SU-DHL-6 (cell line): Measurements from ENCODE around the gene COL18A1.

Experiments
- H2AFZ ChIP-seq: fragments of 200-600 bp; sonication (generic); 2 replicates; pipeline ENCODE4 v1.6.1; 2014; ENCODE audit warnings: low read depth, mild to moderate bottlenecking, moderate library complexity, mixed read lengths, antibody characterized with exemption, low read length; ENCODE audit not compliant: severe bottlenecking
- H3F3A ChIP-seq: fragments of 200-600 bp; shearing (Covaris generic); 2 replicates; pipeline ENCODE4 v1.6.0; 2016; ENCODE audit warnings: antibody characterized with exemption, mild to moderate bottlenecking; ENCODE audit not compliant: insufficient read depth
- H3K27ac ChIP-seq: fragments of 200-600 bp; sonication (generic); 2 replicates; pipeline ENCODE4 v1.5.1; 2016; ENCODE audit warnings: low read depth, mild to moderate bottlenecking, low read length, moderate library complexity, mixed read lengths
- H3K27me3 ChIP-seq: fragments of 200-600 bp; sonication (generic), shearing (Covaris generic); 2 replicates; pipeline ENCODE4 v1.6.0; 2014; ENCODE audit warnings: mild to moderate bottlenecking, low read length
- H3K36me3 ChIP-seq: fragments of 200-600 bp; sonication (generic); 2 replicates; pipeline ENCODE4 v1.6.1; 2014; ENCODE audit warnings: mild to moderate bottlenecking, low read length, mixed read lengths
- H3K4me2 ChIP-seq: fragments of 300-600, 200-600 bp; shearing (Covaris generic), sonication (generic); 2 replicates; pipeline ENCODE4 v1.6.0; 2014; ENCODE audit warnings: low read length, low read depth, mild to moderate bottlenecking; ENCODE audit not compliant: poor library complexity, severe bottlenecking
- H3K4me3 ChIP-seq: fragments of 200-600 bp; sonication (generic); 2 replicates; pipeline ENCODE4 v1.5.1; 2014; ENCODE audit warnings: antibody characterized with exemption, low read length, mild to moderate bottlenecking, mixed read lengths; ENCODE audit not compliant: insufficient read depth, poor library complexity, severe bottlenecking
- H3K79me2 ChIP-seq: fragments of 200-600 bp; sonication (generic); 2 replicates; pipeline ENCODE4 v1.6.1; 2014; ENCODE audit warnings: mild to moderate bottlenecking, low read length, moderate library complexity; ENCODE audit not compliant: insufficient read depth
- H3K9ac ChIP-seq: fragments of 200-600 bp; sonication (generic); 2 replicates; pipeline ENCODE4 v1.7.0; 2014; ENCODE audit warnings: mild to moderate bottlenecking, low read length
- H3K9me2 ChIP-seq: fragments of 200-600 bp; sonication (generic); replicated peaks from 2 replicates; pipeline ENCODE4 v1.6.1; 2014; ENCODE audit warnings: low read length; ENCODE audit not compliant: insufficient read depth
- H3K9me3 ChIP-seq: fragments of 200-600 bp; sonication (generic); 2 replicates; pipeline ENCODE4 v1.6.1; 2014; ENCODE audit warnings: low read length, mixed read lengths; ENCODE audit not compliant: insufficient read depth
- H4K20me1 ChIP-seq: fragments of 200-600 bp; sonication (generic); 2 replicates; pipeline ENCODE4 v1.6.1; 2014; ENCODE audit warnings: low read depth, mild to moderate bottlenecking, antibody characterized with exemption, low read length, moderate library complexity, mixed read lengths
- EZH2phosphoT487 ChIP-seq: fragments of 200-600 bp; sonication (generic), shearing (Covaris generic); conservative IDR thresholded peaks from 2 replicates; pipeline ENCODE4 v1.6.1; 2018; ENCODE audit warnings: mild to moderate bottlenecking, antibody characterized with exemption, low read length, moderate library complexity, mixed read lengths
- TF ChIP-seq, protein P1 (sequence below): fragments of 200-600 bp; sonication (generic); IDR thresholded peaks from one replicate; pipeline ENCODE4 v1.5.1; 2017; ENCODE audit warnings: antibody characterized with exemption, mild to moderate bottlenecking, low read length, moderate library complexity; ENCODE audit not compliant: insufficient read depth, poor library complexity, severe bottlenecking

The COL18A1 gene

DNA sequence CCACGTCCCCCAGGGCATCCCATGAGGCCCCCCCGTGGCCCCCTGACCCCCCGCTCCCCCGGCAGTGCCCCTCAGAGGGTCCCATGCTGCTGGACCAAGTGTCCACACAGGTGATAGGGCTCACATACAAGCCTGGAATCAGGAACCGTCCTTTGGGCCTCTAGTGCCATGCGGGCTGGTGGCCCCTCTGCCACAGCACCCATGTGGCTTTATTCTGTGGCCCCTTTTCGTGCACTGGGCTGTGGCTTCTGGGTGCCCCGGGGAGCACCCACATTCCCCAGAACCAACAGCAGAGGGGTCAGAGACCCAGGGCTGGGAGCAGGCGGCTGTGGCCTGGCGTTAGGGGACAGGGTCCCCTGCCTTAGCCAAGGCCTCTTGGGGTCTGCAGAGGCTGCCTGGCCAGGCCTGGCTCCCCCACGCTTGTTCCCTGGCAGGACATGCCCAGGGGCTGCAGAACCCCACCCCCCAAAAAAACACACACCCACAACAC, 105.5 kb downstream of the COL18A1 start:
- H3K9me2 ChIP-seq = no peaks in the 10 kb centered on the region
- H4K20me1 ChIP-seq = no peaks in the 10 kb centered on the region
- H3K9me3 ChIP-seq = no peaks in the 10 kb centered on the region
- no peaks in the 10 kb centered on the region for H3K79me2 ChIP-seq
- no peak overlapping the region for H2AFZ ChIP-seq
- no peaks in the 10 kb centered on the region for H3K27me3 ChIP-seq
- no peaks in the 10 kb centered on the region for H3K36me3 ChIP-seq
- TF ChIP-seq, protein P1, sequence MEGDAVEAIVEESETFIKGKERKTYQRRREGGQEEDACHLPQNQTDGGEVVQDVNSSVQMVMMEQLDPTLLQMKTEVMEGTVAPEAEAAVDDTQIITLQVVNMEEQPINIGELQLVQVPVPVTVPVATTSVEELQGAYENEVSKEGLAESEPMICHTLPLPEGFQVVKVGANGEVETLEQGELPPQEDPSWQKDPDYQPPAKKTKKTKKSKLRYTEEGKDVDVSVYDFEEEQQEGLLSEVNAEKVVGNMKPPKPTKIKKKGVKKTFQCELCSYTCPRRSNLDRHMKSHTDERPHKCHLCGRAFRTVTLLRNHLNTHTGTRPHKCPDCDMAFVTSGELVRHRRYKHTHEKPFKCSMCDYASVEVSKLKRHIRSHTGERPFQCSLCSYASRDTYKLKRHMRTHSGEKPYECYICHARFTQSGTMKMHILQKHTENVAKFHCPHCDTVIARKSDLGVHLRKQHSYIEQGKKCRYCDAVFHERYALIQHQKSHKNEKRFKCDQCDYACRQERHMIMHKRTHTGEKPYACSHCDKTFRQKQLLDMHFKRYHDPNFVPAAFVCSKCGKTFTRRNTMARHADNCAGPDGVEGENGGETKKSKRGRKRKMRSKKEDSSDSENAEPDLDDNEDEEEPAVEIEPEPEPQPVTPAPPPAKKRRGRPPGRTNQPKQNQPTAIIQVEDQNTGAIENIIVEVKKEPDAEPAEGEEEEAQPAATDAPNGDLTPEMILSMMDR = no peak
- no peak for TF ChIP-seq EZH2phosphoT487
- H3K9ac ChIP-seq = no peak overlapping the region
- H3F3A ChIP-seq = peaks cover 3% of the 10 kb centered on the region; the same call in 1 of the 2 replicates
- H3K4me2 ChIP-seq = no peak overlapping the region
- H3K27ac ChIP-seq = no peak overlapping the region
- no peak overlapping the region for H3K4me3 ChIP-seq

- no peak overlapping the region for H2AFZ ChIP-seq
- H3K4me2 ChIP-seq = no peak overlapping the region
- no peak for TF ChIP-seq EZH2phosphoT487
- TF ChIP-seq, protein P1 = no peak
- H3K9ac ChIP-seq = no peak overlapping the region
- no peak overlapping the region for H3K27ac ChIP-seq
- no peaks in the 10 kb centered on the region for H3K36me3 ChIP-seq
- no peak overlapping the region for H3K4me3 ChIP-seq
- no peaks in the 10 kb centered on the region for H3K9me2 ChIP-seq
- peaks cover 3% of the 10 kb centered on the region; the same call in 1 of the 2 replicates for H3F3A ChIP-seq
- no peaks in the 10 kb centered on the region for H3K27me3 ChIP-seq
- no peaks in the 10 kb centered on the region for H4K20me1 ChIP-seq
- no peaks in the 10 kb centered on the region for H3K79me2 ChIP-seq
- no peaks in the 10 kb centered on the region for H3K9me3 ChIP-seq
These were observed 106.0 kb downstream of the COL18A1 start for GRCh38 chr21:45511007-45511406.

DNA sequence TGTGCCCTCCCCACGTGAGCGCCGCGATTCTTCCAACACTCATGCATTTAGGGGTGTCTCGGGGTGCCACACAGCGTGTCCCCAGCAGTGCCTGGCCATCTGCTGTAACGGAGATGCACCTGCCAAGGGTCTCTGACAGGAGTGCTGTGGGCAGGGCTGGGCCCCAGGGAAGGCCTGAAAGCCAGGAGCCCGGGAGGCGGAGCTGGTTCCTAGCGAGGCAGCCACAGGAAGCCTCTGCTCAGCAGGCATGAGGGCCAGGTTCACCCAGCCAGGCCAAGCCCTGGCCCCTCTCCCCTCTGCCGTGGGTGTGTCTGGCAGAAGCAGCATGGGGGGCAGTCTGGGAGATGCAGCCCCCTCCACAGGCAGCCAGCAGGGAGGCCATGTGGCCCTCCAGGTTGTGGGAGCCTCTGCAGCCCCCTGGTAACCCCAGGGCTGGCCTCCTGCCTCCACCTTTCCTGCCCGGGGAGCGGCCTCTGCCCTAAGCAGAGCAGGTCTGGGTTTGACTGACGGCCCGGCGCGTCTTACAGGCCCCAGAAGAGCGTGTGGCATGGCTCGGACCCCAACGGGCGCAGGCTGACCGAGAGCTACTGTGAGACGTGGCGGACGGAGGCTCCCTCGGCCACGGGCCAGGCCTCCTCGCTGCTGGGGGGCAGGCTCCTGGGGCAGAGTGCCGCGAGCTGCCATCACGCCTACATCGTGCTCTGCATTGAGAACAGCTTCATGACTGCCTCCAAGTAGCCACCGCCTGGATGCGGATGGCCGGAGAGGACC, 106.9 kb downstream of the COL18A1 start:
- Histone ChIP-seq H3K9ac (no peak overlapping the region), H3K79me2 (no peaks in the 10 kb centered on the region), H4K20me1 (no peaks in the 10 kb centered on the region), H3K27me3 (no peaks in the 10 kb centered on the region), H3K36me3 (no peaks in the 10 kb centered on the region), H3F3A (peaks cover 3% of the 10 kb centered on the region; the same call in 1 of the 2 replicates), H3K4me2 (no peak overlapping the region), H2AFZ (no peak overlapping the region), H3K4me3 (no peak overlapping the region), H3K27ac (no peak overlapping the region), H3K9me3 (no peaks in the 10 kb centered on the region), H3K9me2 (no peaks in the 10 kb centered on the region)
- no peak for TF ChIP-seq EZH2phosphoT487
- TF ChIP-seq, protein P1 = no peak
